HL-60/S4 treated with phorbol 12-myristate 13-acetate at 8.2 ng/mL for 4 days and 3 days (cell line): ENCODE measurements around the gene NOCT.
"Not testable (repeated sequence)": the region's sequence is repeated elsewhere in the genome, so short reads cannot be mapped to it uniquely, and the experiment has no call there.

Source experiments
- in situ Hi-C: fragments of 300-500 bp; cut with MboI; formaldehyde crosslinking; loops from 2 replicates; pipeline ENCODE4 v1.15.0; 2022; ENCODE audit warnings: low sequenced_read_pairs

The NOCT gene

DNA sequence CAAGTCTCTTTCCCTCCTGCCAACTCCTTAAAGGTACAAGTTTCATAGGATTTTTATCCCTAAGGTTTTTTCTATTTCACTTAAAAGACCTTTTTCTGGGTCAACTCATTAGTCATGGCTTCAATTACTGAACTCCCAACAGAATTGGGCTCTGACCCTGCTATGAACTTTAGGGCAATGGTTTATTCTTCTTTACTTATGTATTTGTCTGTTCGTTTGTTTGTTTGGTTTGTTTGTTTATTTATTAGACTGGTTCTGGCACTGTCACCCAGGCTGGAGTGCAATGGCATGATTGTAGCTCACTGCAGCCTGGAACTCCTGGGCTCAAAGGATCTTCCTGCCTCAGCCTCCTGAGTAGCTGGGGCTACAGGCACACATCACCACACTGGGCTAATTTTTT, 5.9 kb upstream of the NOCT start:
- in situ Hi-C loops, result no loop called here

DNA sequence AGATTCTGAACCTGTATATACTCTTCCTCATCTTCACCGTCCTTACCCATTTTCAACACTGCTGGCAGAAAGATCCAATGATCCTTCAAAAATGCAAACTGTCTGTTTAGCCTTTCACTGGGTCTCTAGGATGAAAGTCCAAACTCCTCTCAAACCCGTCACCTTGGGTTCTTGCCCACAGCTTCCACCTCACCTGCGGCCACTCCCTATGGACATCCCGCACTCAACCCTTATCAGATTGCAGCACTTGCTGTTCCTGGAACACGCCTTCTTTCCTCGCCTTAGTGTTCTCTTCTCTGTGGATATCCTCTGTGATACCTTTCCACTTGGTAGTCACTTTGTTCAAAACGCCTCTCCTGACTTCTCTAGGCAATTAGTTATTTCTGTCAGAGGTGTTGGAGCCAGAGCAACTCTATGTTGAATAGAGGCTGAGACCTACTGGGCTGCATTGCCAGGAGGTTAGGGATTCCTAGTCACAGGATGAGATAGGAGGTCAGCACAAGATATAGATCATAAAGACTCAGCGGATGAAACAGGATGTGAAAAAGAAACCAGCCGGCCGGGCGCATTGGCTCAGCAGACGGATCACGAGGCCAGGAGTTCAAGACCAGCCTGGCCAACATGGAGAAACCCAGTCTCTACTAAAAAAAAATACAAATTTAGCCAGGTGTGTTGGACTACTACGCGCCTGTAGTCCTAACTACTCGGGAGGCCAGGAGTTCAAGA, 4.2 kb upstream of the NOCT start:
- in situ Hi-C loops, result no loop called here

DNA sequence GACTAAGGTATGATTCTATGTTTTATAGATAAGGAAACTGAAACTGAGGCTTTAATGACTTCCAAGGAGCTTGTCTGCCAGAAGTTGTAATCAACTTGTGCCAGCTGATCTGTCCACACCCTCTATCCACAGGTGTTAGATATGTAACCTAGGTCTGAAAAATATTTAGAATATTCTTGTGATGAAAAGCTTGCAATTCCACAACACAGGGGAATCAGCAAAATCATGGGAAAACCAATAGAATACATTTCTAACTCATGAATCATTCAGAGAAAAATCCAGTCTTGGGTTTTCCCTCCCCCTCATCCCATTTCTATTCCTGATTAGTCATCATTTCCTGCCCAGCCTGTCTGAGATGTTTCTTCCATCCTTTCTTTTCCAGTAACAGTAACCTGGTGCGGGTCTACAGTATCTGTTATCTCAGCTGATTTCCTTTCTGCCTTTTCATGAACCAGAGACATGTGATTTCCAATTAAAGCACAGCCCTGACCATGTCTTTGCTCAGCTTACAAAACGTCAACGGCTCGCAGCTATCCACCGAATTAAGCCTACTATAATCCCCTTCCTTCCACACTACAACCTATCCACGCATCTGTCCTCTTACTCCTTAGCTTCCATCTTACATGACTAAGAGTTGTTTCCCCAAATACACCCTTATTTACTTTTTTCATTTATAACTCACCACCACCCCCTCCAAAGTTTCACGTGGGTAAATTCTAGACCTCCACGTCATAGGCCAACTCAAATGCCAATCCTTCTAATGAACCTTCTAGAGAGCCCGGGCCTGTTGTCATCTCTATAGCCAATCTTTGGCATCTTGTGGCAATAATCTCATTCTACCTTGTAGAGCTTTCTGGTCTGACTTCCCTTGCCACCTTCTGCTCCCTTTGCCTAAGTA, 961 bp upstream of the NOCT start:
- in situ Hi-C loops, result no loop called here

DNA sequence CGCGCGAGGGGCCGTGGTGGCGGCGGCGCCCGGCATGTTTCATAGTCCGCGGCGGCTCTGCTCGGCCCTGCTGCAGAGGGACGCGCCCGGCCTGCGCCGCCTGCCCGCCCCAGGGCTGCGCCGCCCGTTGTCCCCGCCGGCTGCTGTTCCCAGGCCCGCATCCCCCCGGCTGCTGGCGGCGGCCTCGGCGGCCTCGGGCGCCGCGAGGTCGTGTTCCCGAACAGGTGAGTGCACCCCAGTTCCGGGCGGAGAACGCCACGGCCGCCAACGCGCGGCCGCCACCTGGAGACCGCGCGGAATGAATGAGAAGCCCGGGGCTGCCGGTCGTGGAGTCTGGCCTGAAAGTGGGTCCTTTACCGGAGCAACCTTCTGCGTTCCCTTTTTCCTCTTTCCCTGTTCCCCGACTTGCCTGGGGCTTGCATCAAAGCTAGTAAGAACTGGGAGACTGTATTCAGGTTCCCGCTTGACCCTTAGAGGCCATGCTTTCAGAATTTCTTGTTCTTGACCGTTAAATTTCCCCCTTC, 429 bp downstream of the NOCT start:
- in situ Hi-C loops, result no loop called here

DNA sequence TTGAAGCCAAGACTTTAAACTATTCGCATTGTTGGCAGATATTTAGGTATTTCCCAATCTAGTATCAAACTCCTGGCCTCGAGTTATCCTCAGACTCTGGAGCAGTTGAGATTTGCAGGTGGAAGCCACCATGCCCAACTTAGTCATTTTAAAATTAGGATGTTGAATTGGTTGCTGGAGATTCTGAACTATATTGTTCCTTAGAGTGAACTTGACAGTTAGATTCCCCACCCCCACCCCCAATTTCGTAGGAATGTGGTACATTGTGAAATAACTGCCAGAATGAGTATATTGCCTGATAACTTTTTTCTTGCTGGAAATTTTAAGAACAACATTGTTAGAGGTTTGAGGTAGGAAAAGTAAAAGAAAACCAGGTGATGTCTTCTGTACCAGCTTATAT, 2.3 kb downstream of the NOCT start:
- in situ Hi-C loops, result no loop called here

DNA sequence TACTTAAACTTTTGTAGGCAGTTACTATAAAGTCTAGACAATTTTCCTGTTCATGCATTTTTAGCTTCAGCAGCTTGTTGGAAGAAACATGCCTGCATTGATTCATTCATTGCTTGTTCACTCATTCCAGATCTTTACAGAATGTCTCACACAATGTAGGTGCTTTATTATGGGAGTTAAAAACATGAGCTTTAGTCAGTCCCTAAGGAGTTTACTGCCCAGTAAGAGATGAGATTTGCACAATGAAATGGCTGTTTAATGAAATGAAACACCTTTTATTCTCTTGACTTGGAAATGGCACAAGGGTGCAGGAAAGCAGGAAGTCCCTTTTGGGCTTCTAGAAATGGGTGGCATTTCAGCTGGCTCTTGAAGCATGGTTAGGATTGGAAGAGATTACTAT, 2.9 kb downstream of the NOCT start:
- in situ Hi-C loops, result no loop called here

DNA sequence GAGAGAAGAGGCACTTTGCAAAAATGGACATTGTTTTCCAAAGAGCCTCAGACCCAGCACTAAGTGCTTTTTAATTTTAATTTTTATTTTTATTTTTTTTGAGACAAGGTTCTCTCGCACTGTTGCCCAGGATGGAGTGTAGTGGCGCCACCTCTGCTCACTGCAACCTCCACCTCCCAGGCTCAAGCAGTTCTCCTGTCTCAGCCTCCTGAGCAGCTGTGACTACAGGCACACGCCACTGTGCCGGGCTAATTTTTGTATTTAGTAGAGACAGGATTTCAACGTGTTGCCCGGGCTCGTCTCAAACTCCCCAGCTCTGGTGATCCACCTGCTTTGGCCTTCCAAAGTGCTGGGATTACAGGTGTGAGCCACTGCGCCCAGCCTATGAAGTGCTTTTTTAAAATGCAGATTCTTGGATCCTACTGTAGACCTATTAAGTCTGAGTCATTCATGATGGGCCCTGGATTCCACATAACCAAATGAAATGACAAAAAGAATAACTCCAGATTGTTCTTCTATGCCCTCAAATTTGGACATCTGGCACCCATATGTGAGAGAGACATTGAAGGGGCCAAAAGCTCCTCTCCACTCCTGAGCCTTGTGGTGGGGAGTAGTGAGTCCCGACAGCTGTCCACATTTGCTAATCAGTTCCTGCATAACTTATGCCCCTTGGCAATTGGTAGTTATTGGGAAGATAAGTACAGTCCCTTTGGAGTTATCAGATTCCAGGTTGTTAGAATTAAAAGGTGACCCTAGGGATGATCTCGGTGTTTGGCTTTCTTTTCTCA, 3.6 kb downstream of the NOCT start:
- in situ Hi-C loops, result no loop called here

DNA sequence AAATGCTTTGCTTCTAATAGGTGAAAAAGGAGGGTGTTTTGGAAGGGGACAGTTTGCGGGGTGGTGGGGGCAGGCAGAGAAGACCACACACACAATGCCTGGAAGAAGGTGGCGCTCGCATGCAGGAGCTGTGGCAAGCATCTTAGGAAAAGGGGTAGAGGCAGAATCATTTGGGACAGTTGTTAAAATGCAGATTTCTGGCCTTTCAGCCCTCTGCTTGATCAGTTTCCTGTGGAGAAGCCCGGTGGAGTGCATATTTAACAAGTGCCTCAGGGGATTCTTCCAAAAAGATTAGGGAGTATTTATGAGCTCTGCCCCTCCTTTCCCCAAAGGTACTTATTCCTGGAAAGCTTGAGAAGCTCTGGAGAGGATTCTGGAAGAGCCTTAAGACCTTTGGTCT, 4.8 kb downstream of the NOCT start:
- in situ Hi-C loops, result no loop called here

DNA sequence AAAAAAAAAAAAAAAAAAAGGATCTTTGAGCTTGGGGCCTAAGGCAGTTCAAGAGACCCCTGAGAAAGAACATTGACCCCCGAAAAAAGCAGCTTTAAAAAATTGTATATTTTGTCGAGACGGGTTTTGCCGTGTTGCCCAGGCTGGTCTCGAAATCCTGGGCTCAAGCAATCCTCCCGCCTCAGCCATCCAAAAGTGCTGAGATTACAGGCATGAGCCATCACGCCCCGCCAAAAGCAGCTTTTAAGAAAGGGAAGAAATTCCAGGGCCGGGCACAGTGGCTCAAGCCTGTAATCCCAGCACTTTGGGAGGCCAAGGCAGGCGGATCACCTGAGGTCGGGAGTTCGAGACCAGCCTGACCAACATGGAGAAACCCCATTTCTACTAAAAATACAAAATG, 5.5 kb downstream of the NOCT start:
- in situ Hi-C loops, result not testable (repeated sequence)

DNA sequence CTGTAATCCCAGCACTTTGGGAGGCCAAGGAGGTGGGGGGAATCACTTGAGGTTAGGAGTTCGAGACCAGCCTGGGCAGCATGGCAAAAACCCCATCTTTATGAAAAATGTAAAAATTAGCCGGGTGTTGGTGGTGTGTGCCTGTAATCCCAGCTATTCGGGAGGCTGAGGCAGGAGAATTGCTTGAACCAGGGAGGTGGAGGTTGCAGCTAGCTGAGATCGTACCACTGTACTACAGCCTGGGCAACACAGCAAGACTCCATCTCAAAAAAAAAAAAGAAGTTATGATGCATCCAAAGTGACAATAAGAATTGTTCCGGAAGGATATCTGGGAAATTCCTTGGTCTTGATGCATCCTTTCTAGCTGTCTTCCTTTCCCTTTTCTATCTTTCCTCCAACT, 7.3 kb downstream of the NOCT start:
- in situ Hi-C loops, result no loop called here

DNA sequence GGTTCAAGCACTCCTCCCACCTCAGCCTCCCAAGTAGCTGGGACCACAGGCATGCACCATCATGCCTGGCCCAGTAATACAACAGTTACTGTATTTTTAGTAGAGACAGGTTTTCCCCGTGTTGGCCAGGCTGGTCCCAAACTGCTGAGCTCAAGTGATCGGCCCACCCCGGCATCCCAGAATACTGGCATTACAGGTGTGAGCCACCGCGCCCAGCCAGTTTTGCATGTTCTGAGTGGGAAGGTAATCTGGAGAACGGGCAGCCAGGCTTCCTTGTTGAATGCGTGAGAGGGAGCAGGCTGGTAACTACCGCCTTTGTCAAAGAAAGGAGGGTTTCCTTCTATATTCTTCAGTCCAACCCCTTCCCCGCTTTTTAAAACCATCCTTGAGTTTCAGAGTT, 9.1 kb downstream of the NOCT start:
- in situ Hi-C loops, result no loop called here

DNA sequence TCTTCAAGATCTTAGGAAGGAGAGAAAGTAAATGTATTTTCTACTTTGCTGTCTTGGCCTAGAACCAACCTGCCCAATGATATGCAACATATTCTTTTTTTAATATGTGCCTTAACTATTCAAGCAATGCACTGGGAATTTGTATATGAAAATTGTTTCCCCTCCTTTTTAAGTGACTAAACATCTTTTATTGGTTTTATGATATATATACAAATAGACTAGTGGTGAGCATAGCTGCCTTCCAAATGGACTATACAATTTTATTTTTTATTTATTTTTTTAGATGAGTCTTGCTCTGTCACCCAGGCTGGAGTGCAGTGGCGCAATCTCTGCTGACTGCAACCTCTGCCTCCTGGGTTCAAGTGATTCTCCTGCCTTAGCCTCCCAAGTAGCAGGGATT, 10.3 kb downstream of the NOCT start:
- in situ Hi-C loops, result no loop called here

DNA sequence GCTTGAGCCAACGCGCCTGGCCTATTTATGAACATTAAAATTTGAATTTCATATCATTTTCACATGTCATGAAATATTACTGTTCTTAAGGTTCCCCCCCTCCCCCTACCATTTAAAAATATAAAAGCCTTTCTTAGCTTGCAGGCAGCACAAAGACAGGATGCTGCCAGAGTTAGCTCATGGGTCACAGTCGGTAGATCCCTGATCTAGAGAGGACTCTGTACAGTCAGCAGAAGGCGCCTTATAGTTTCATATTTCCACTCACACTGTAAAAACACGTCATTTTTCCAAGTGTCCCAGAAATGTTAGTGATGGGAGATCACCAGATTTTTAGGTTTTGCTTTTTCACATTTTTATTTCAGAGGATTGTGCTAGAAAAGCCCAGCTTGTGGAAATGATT, 12.2 kb downstream of the NOCT start:
- in situ Hi-C loops, result no loop called here

DNA sequence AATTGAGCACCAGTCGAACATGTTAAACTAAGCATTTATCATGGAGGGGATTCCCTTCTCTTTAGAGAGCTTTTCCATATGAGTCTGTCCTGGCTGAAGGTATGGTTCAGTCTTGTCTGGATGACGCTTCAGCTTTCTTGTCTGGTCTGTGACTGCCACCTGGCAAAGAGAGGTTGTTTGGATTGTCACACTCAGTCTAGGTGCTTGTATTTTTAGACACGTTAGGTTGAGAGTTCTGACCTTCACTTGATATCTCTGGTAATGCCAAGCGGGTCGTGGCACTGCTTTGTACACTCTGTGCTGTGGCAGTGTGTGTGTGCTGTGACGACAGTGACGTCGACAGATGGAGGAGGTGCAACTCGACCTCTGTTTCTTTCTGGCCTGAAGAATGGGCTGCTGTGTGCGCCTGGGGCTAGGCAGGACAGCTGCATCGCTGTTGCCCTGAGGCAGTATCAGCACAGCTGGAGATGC, 12.6 kb downstream of the NOCT start:
- in situ Hi-C loops, result no loop called here

DNA sequence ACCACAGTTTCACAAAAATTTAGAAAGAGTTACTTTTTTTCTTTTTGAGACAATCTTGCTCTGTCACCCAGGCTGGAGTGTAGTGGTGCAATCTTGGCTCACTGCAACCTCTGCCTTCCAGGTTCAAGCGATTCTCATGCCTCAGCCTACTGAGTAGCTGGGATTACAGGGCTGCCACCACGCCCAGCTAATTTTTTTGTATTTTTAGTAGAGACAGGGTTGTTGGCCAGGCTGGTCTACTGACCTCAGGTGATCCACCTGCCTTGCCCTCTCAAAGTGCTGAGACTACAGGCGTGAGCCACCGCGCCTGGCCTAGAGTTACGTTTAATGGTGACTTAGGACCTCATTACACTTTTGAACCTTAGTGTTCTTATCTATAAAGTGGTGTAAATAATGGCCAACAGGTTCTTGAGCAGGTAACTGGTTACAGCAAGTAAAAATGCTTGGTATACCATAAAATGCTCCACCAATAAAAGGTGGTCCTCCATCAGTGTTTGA, 14.3 kb downstream of the NOCT start:
- in situ Hi-C loops, result not testable (repeated sequence)

DNA sequence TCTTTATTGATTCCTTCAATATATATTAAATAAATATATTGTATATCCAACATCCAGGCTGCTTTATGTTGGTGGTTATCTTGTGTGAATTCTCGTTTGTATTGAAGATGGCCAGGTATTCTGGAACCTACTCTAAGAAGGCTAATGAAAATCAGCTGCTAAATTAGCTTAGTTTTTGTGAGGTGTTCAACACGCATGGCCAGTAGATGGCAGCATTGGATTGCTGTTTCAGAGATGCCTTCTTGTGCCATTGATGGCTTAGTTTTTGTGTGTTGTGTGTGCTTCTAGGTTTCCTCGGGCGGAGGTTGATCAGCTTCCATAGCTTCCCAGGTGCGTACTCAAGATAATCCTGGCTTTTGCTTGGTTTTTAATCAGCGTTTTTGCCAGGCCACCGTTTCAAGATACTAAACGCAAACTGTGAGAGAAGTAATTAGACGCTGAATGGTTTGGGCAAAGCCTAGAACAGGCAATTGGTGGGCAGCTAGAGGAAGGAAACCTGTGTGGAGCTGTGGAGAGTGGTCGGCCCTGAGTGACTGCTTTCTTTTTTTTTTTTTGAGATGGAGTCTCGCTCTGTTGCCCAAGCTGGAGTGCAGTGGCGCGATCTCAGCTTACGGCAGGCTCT, 15.1 kb downstream of the NOCT start:
- in situ Hi-C loops, result no loop called here

DNA sequence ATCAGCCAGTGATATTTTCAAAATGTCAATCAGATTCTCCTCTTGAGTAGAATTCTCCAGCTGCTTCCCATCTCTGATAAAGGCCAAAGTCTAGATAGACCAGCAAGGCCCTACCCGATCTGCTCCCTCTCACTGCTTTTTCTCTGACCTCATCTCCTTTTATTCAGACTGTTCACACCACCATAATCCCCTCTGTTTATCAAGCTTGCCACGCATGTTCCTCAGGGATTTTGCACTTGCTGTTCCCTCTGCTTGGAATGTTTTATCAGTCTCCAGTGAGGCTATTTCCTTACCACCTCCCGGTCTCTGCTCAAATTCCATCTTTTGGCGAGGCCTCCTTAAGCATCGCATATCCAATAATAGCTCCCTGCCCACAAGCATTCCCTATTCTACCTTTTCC, 20.1 kb downstream of the NOCT start:
- in situ Hi-C loops, result no loop called here

DNA sequence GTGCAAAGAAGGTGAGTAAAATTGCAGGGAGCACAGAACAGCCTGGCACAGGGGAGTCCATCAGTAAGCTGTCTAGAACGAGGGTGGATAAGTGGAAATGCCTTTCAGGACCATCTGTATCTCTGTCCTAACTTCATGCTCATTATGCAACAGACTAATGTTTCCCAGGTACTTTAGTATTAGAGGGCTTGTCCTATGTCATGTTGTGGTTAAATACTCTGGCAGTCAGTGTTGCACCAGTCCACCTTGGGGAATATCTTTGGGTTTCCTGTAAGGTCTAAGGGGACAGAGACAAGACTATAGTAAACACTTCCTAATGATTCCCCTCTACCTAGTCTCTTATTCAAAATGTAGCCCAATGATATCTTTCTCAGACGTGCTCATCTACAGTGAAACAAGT, 21.3 kb downstream of the NOCT start:
- in situ Hi-C loops, result no loop called here

DNA sequence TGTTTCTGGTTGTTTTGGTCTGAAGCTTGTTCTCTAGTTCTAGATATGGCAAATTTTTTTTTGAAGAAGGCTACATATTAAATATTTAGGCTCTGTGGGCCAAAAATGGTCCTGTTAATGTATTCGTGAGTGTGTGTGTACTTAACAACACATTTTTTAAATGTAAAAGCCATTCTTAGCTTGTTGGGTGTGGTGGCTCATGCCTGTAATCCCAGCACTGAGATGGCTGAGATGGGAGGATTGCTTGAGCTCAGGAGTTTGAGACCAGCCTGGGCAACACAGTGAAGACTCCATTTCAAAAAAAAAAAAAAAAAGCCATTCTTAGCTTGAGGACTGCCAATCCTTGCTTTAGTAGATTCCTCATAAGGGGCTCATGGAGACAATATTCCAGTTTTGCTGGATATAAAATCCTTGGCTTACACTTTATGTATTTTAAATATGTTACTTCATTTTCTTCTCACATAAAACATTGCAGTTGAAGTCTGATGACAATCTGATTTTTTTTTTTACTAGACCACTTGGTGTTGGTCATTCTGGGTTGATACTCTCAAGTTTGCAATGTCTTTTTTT, 23.4 kb downstream of the NOCT start:
- in situ Hi-C loops, result no loop called here

DNA sequence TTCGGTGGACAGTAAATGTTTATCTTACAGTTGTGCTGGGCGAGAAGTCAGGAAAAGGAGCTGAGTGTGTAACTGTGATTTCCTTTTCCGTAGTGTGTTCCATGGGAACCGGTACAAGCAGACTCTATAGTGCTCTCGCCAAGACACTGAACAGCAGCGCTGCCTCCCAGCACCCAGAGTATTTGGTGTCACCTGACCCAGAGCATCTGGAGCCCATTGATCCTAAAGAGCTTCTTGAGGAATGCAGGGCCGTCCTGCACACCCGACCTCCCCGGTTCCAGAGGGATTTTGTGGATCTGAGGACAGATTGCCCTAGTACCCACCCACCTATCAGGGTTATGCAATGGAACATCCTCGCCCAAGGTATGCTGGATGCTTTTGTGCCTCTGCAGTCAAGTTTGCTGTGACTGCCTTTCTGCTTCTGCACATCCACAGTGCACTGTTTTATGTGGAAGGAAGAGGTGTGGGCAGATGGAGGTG, 27.4 kb downstream of the NOCT start:
- in situ Hi-C loops, result no loop called here
